GM23338 (cell line): ENCODE results near the gene NINJ2. TPM values are rescaled to one million over a fixed set of nuclear protein-coding genes. Genes with fewer than 3 reads are reported as not detected.

Experiments
- ATAC-seq: fragments of 200-7000 bp; cut with Tn5 transposase; 3 replicates; pipeline ENCODE4 v1.9.1; 2020
- DNase-seq: peaks from one replicate; pipeline ENCODE4 v3.0.0-alpha.2; 2015; ENCODE audit warnings: low spot score
- H2AFZ ChIP-seq: fragments of 200-600 bp; sonication (generic); 2 replicates; pipeline ENCODE4 v1.8.0; 2016; ENCODE audit warnings: antibody characterized with exemption, mild to moderate bottlenecking, moderate library complexity
- H3F3A ChIP-seq: fragments of 200-600 bp; sonication (generic); replicated peaks from 2 replicates; pipeline ENCODE4 v1.8.0; 2017; ENCODE audit warnings: antibody characterized with exemption, mixed run types, low read depth
- H3K27ac ChIP-seq: fragments of 200-600 bp; sonication (generic); 2 replicates; pipeline ENCODE4 v1.6.1; 2016; ENCODE audit warnings: low read depth
- H3K27me3 ChIP-seq: fragments of 200-600 bp; sonication (generic); 2 replicates; pipeline ENCODE4 v1.8.0; 2016; ENCODE audit warnings: mild to moderate bottlenecking, mixed run types, moderate library complexity; ENCODE audit not compliant: insufficient read depth
- H3K36me3 ChIP-seq: fragments of 200-600 bp; sonication (generic); 2 replicates; pipeline ENCODE4 v1.8.0; 2016; ENCODE audit warnings: mild to moderate bottlenecking; ENCODE audit not compliant: insufficient read depth
- H3K4me1 ChIP-seq: fragments of 200-600 bp; sonication (generic); 2 replicates; pipeline ENCODE4 v1.8.0; 2016; ENCODE audit warnings: mild to moderate bottlenecking, moderate library complexity; ENCODE audit not compliant: insufficient read depth
- H3K4me2 ChIP-seq: fragments of 200-600 bp; sonication (generic); 2 replicates; pipeline ENCODE4 v1.7.1; 2017; ENCODE audit warnings: mixed run types
- H3K4me3 ChIP-seq: fragments of 200-600 bp; sonication (generic); 2 replicates; pipeline ENCODE4 v1.6.1; 2016; ENCODE audit warnings: mixed run types
- H3K79me2 ChIP-seq: fragments of 200-600 bp; sonication (generic); replicated peaks from 2 replicates; pipeline ENCODE4 v1.8.0; 2017; ENCODE audit warnings: mild to moderate bottlenecking; ENCODE audit not compliant: insufficient read depth
- H3K9me2 ChIP-seq: fragments of 200-600 bp; sonication (generic); 2 replicates; pipeline ENCODE4 v1.8.0; 2017; ENCODE audit not compliant: insufficient read depth
- H4K20me1 ChIP-seq: fragments of 200-600 bp; sonication (generic); replicated peaks from 2 replicates; pipeline ENCODE4 v1.8.0; 2017; ENCODE audit warnings: mild to moderate bottlenecking; ENCODE audit not compliant: insufficient read depth
- H3K27ac Mint-ChIP-seq: 2 replicates; pipeline ENCODE4 v1.8.0; 2020; ENCODE audit warnings: inconsistent platforms, mild to moderate bottlenecking, moderate library complexity, mixed read lengths
- H3K27me3 Mint-ChIP-seq: 3 replicates; pipeline ENCODE4 v1.8.0; 2022; ENCODE audit warnings: low read depth, mild to moderate bottlenecking, moderate library complexity, mixed read lengths, inconsistent platforms; ENCODE audit not compliant: insufficient read depth, poor library complexity
- H3K36me3 Mint-ChIP-seq: 3 replicates; pipeline ENCODE4 v1.8.0; 2021; ENCODE audit warnings: low read depth, mild to moderate bottlenecking, inconsistent platforms, moderate library complexity, mixed read lengths
- H3K4me1 Mint-ChIP-seq: 3 replicates; pipeline ENCODE4 v1.8.0; 2020; ENCODE audit warnings: mild to moderate bottlenecking, inconsistent platforms, mixed read lengths
- H3K4me3 Mint-ChIP-seq: 3 replicates; pipeline ENCODE4 v1.8.0; 2021; ENCODE audit warnings: moderate library complexity, mild to moderate bottlenecking, inconsistent platforms, mixed read lengths
- H3K9me3 Mint-ChIP-seq: 3 replicates; pipeline ENCODE4 v1.8.0; 2020; ENCODE audit warnings: moderate library complexity, mild to moderate bottlenecking, inconsistent platforms, mixed read lengths
- CREB1 ChIP-seq: fragments of 250-450 bp; sonication (Bioruptor Pico); IDR thresholded peaks from 2 replicates; pipeline ENCODE4 v1.5.0; 2020; ENCODE audit warnings: low read depth, mild to moderate bottlenecking, moderate library complexity
- EZH2 ChIP-seq: fragments of 200-600 bp; sonication (generic); IDR thresholded peaks from one replicate; pipeline ENCODE4 v1.8.0; 2017; ENCODE audit warnings: antibody characterized with exemption, mild to moderate bottlenecking, low read depth; ENCODE audit not compliant: unreplicated experiment
- EZH2phosphoT487 ChIP-seq: fragments of 200-600 bp; sonication (generic); IDR thresholded peaks from one replicate; pipeline ENCODE4 v1.8.1; 2018; ENCODE audit warnings: antibody characterized with exemption; ENCODE audit not compliant: unreplicated experiment
- JUNB ChIP-seq: IDR thresholded peaks from one replicate; pipeline ENCODE4 v1.6.1; 2016; ENCODE audit warnings: antibody characterized with exemption; ENCODE audit not compliant: unreplicated experiment
- NANOG ChIP-seq: IDR thresholded peaks from 2 replicates; pipeline ENCODE4 v1.6.1; 2016; ENCODE audit warnings: antibody characterized with exemption, borderline replicate concordance
- POLR2AphosphoS5 ChIP-seq: IDR thresholded peaks from 2 replicates; pipeline ENCODE4 v1.6.1; 2016; ENCODE audit warnings: antibody characterized with exemption, low read depth
- STAT1 ChIP-seq: IDR thresholded peaks from one replicate; pipeline ENCODE4 v1.6.1; 2016; ENCODE audit warnings: antibody characterized with exemption; ENCODE audit not compliant: unreplicated experiment
- ZNF114 ChIP-seq: fragments of 250-450 bp; sonication (Bioruptor Pico); IDR thresholded peaks from 2 replicates; pipeline ENCODE4 v1.5.0; 2020; ENCODE audit warnings: mild to moderate bottlenecking, moderate library complexity
- ZNF331 ChIP-seq: fragments of 250-450 bp; sonication (Bioruptor Pico); IDR thresholded peaks from 2 replicates; pipeline ENCODE4 v1.5.0; 2020; ENCODE audit warnings: low read depth, mild to moderate bottlenecking, moderate library complexity
- polyA plus RNA-seq: library from polyadenylated mRNA; unstranded; fragments of >200 nt; fragmentation: Nextera tagmentation; extraction: Ambion mirVana; gene quantifications from 2 replicates; pipeline ENCODE4 v1.2.1, GENCODE V29; 2016
- total RNA-seq: library from RNA; depleted of rRNA; stranded (reverse); fragments of >200 nt; shearing (Covaris generic); gene quantifications from 2 replicates; pipeline ENCODE4 v1.2.3, GENCODE V29; 2014
- TF ChIP-seq, protein P1 (sequence below): fragments of 250-450 bp; sonication (Bioruptor Pico); IDR thresholded peaks from 2 replicates; pipeline ENCODE4 v1.5.0; 2020; ENCODE audit warnings: mild to moderate bottlenecking, moderate library complexity
- TF ChIP-seq, protein P2 (sequence below): IDR thresholded peaks from one replicate; pipeline ENCODE4 v1.6.1; 2018; ENCODE audit warnings: antibody characterized with exemption; ENCODE audit not compliant: unreplicated experiment
- TF ChIP-seq, protein P3 (sequence below): IDR thresholded peaks from 2 replicates; pipeline ENCODE4 v1.6.1; 2016; ENCODE audit warnings: antibody characterized with exemption
- TF ChIP-seq, protein P4 (sequence below), 2 experiments: fragments of 200-600 bp in 1 of 2; sonication (generic) in 1 of 2; conservative IDR thresholded peaks; 2 replicates each; pipeline versions ENCODE4 v1.5.1 to v1.6.1; 2016 to 2017; ENCODE audit warnings: antibody characterized with exemption in 2 of 2, low read depth in 2 of 2, mild to moderate bottlenecking in 2 of 2, moderate library complexity in 1 of 2

The NINJ2 gene
- total and polyA plus RNA-seq, 2 experiments from 2014 or later: 0.94 to 2.6 TPM

DNA sequence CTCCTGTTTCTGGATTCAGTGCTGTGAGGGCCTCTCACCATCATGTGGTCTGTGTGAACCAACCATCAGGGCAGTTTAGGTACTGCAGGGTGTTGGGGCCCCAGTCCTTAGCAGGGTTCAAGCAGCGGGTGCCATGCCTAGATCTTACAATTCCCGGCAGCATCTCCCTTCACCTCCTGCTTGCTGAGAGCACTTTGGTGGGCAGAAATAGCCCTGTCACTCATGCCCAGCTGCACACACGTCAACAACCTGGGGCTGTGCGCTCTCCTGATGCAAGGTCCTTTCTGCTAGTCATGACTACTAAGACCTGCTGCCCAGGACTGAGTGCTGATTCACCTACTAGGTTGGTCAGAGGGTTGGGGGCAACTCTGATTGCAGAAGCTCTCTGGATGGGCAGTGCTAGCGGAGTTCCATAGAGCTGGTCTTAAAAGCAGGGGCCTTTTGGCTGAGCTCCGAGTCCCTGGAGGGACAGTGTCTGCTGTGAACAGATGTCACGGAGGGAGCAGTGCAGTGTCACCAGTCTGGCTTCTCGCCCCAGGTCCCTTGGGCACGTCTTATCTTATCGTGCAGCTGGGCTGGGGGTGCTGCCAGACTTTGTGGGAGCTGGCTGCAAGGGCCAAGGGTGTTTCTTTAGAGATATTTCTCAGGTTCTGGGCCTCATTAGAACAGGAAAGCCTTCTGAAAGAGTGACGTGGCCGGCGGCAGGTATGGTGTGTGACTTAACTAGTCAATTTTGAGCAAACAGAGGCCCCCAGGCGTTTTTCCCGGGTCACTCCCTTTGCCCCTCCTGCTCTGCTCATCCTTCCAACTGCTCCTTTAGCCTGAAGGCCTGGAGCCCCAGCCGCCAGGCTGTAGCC, 71.8 kb downstream of the NINJ2 start:
- peak overlapping the region; percentile 85 for H2AFZ ChIP-seq
- no peaks in the 10 kb centered on the region for H3K4me1 ChIP-seq
- no peaks in the 10 kb centered on the region for H3K79me2 ChIP-seq
- ATAC-seq (peak; percentile 95), DNase-seq (peak; percentile 28)
- H3K36me3 ChIP-seq: no peaks in the 10 kb centered on the region
- H3K27me3 ChIP-seq: no peaks in the 10 kb centered on the region
- no peak overlapping the region for H3K4me3 ChIP-seq
- Mint-ChIP-seq H3K36me3 (no peaks in the 10 kb centered on the region), H3K27me3 (peaks cover 6% of the 10 kb centered on the region), H3K4me1 (no peaks in the 10 kb centered on the region; the same call in 2 of the 3 replicates), H3K9me3 (peaks cover 4% of the 10 kb centered on the region; the same call in 1 of the 3 replicates), H3K4me3 (no peak overlapping the region), H3K27ac (no peak overlapping the region)
- no peak overlapping the region for H3K27ac ChIP-seq
- no peaks in the 10 kb centered on the region for H4K20me1 ChIP-seq
- H3F3A ChIP-seq: no peaks in the 10 kb centered on the region
- H3K9me2 ChIP-seq: no peaks in the 10 kb centered on the region
- TF ChIP-seq CREB1 (CRISPR knock-in tag) (no peak), EZH2 (no peak), STAT1 (no peak), JUNB (no peak), POLR2AphosphoS5 (no peak), ZNF331 (CRISPR knock-in tag) (no peak), NANOG (no peak), ZNF114 (CRISPR knock-in tag) (no peak), EZH2phosphoT487 (no peak)
- TF ChIP-seq, protein P1, sequence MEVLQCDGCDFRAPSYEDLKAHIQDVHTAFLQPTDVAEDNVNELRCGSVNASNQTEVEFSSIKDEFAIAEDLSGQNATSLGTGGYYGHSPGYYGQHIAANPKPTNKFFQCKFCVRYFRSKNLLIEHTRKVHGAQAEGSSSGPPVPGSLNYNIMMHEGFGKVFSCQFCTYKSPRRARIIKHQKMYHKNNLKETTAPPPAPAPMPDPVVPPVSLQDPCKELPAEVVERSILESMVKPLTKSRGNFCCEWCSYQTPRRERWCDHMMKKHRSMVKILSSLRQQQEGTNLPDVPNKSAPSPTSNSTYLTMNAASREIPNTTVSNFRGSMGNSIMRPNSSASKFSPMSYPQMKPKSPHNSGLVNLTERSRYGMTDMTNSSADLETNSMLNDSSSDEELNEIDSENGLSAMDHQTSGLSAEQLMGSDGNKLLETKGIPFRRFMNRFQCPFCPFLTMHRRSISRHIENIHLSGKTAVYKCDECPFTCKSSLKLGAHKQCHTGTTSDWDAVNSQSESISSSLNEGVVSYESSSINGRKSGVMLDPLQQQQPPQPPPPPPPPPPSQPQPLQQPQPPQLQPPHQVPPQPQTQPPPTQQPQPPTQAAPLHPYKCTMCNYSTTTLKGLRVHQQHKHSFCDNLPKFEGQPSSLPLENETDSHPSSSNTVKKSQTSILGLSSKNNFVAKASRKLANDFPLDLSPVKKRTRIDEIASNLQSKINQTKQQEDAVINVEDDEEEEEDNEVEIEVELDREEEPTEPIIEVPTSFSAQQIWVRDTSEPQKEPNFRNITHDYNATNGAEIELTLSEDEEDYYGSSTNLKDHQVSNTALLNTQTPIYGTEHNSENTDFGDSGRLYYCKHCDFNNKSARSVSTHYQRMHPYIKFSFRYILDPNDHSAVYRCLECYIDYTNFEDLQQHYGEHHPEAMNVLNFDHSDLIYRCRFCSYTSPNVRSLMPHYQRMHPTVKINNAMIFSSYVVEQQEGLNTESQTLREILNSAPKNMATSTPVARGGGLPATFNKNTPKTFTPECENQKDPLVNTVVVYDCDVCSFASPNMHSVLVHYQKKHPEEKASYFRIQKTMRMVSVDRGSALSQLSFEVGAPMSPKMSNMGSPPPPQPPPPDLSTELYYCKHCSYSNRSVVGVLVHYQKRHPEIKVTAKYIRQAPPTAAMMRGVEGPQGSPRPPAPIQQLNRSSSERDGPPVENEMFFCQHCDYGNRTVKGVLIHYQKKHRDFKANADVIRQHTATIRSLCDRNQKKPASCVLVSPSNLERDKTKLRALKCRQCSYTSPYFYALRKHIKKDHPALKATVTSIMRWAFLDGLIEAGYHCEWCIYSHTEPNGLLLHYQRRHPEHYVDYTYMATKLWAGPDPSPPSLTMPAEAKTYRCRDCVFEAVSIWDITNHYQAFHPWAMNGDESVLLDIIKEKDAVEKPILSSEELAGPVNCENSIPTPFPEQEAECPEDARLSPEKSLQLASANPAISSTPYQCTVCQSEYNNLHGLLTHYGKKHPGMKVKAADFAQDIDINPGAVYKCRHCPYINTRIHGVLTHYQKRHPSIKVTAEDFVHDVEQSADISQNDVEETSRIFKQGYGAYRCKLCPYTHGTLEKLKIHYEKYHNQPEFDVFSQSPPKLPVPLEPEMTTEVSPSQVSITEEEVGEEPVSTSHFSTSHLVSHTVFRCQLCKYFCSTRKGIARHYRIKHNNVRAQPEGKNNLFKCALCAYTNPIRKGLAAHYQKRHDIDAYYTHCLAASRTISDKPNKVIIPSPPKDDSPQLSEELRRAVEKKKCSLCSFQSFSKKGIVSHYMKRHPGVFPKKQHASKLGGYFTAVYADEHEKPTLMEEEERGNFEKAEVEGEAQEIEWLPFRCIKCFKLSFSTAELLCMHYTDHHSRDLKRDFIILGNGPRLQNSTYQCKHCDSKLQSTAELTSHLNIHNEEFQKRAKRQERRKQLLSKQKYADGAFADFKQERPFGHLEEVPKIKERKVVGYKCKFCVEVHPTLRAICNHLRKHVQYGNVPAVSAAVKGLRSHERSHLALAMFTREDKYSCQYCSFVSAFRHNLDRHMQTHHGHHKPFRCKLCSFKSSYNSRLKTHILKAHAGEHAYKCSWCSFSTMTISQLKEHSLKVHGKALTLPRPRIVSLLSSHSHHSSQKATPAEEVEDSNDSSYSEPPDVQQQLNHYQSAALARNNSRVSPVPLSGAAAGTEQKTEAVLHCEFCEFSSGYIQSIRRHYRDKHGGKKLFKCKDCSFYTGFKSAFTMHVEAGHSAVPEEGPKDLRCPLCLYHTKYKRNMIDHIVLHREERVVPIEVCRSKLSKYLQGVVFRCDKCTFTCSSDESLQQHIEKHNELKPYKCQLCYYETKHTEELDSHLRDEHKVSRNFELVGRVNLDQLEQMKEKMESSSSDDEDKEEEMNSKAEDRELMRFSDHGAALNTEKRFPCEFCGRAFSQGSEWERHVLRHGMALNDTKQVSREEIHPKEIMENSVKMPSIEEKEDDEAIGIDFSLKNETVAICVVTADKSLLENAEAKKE (CRISPR knock-in tag): no peak
- TF ChIP-seq, protein P2, sequence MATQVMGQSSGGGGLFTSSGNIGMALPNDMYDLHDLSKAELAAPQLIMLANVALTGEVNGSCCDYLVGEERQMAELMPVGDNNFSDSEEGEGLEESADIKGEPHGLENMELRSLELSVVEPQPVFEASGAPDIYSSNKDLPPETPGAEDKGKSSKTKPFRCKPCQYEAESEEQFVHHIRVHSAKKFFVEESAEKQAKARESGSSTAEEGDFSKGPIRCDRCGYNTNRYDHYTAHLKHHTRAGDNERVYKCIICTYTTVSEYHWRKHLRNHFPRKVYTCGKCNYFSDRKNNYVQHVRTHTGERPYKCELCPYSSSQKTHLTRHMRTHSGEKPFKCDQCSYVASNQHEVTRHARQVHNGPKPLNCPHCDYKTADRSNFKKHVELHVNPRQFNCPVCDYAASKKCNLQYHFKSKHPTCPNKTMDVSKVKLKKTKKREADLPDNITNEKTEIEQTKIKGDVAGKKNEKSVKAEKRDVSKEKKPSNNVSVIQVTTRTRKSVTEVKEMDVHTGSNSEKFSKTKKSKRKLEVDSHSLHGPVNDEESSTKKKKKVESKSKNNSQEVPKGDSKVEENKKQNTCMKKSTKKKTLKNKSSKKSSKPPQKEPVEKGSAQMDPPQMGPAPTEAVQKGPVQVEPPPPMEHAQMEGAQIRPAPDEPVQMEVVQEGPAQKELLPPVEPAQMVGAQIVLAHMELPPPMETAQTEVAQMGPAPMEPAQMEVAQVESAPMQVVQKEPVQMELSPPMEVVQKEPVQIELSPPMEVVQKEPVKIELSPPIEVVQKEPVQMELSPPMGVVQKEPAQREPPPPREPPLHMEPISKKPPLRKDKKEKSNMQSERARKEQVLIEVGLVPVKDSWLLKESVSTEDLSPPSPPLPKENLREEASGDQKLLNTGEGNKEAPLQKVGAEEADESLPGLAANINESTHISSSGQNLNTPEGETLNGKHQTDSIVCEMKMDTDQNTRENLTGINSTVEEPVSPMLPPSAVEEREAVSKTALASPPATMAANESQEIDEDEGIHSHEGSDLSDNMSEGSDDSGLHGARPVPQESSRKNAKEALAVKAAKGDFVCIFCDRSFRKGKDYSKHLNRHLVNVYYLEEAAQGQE: no peak
- TF ChIP-seq, protein P3, sequence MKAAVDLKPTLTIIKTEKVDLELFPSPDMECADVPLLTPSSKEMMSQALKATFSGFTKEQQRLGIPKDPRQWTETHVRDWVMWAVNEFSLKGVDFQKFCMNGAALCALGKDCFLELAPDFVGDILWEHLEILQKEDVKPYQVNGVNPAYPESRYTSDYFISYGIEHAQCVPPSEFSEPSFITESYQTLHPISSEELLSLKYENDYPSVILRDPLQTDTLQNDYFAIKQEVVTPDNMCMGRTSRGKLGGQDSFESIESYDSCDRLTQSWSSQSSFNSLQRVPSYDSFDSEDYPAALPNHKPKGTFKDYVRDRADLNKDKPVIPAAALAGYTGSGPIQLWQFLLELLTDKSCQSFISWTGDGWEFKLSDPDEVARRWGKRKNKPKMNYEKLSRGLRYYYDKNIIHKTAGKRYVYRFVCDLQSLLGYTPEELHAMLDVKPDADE: no peak
- TF ChIP-seq, protein P4, sequence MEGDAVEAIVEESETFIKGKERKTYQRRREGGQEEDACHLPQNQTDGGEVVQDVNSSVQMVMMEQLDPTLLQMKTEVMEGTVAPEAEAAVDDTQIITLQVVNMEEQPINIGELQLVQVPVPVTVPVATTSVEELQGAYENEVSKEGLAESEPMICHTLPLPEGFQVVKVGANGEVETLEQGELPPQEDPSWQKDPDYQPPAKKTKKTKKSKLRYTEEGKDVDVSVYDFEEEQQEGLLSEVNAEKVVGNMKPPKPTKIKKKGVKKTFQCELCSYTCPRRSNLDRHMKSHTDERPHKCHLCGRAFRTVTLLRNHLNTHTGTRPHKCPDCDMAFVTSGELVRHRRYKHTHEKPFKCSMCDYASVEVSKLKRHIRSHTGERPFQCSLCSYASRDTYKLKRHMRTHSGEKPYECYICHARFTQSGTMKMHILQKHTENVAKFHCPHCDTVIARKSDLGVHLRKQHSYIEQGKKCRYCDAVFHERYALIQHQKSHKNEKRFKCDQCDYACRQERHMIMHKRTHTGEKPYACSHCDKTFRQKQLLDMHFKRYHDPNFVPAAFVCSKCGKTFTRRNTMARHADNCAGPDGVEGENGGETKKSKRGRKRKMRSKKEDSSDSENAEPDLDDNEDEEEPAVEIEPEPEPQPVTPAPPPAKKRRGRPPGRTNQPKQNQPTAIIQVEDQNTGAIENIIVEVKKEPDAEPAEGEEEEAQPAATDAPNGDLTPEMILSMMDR (conservative IDR thresholded peaks at IDR 0.05; ENCODE audit: low read depth in 2 of 2): no peak; a peak in 1 of 4 replicates
- H3K4me2 ChIP-seq: no peak overlapping the region
